Karpas-422 (cell line): ENCODE measurements around the gene GMIP. TPM values are rescaled to one million over a fixed set of nuclear protein-coding genes. Genes with fewer than 3 reads are reported as not detected.
"Not testable (repeated sequence)": the region's sequence is repeated elsewhere in the genome, so short reads cannot be mapped to it uniquely, and the experiment has no call there.

ENCODE experiments used
- DNase-seq: peaks from one replicate; pipeline ENCODE4 v3.0.0-alpha.2; 2015
- H2AFZ ChIP-seq: fragments of 200-600 bp; sonication (generic); 2 replicates; pipeline ENCODE4 v1.6.1; 2014; ENCODE audit warnings: antibody characterized with exemption, low read length, mixed read lengths
- H3K27ac ChIP-seq: fragments of 200-600 bp; sonication (generic); 2 replicates; pipeline ENCODE4 v1.5.1; 2014; ENCODE audit warnings: mild to moderate bottlenecking, low read length, moderate library complexity
- H3K27me3 ChIP-seq: fragments of 200-600 bp; sonication (generic); 2 replicates; pipeline ENCODE4 v1.6.1; 2014; ENCODE audit warnings: low read length, mixed read lengths
- H3K36me3 ChIP-seq: fragments of 200-600 bp; sonication (generic); 2 replicates; pipeline ENCODE4 v1.6.1; 2014; ENCODE audit warnings: low read length, mixed read lengths; ENCODE audit not compliant: insufficient read depth
- H3K4me1 ChIP-seq: fragments of 200-600 bp; sonication (generic); 2 replicates; pipeline ENCODE4 v1.6.1; 2014; ENCODE audit warnings: mild to moderate bottlenecking, low read length, mixed read lengths
- H3K4me2 ChIP-seq: fragments of 200-600 bp; sonication (generic); 2 replicates; pipeline ENCODE4 v1.6.1; 2014; ENCODE audit warnings: low read length, low read depth, mild to moderate bottlenecking; ENCODE audit not compliant: poor library complexity, severe bottlenecking
- H3K4me3 ChIP-seq: fragments of 200-600 bp; sonication (generic); 2 replicates; pipeline ENCODE4 v1.5.1; 2014; ENCODE audit warnings: mild to moderate bottlenecking, antibody characterized with exemption, low read length, mixed read lengths
- H3K79me2 ChIP-seq: fragments of 200-600 bp; sonication (generic); 2 replicates; pipeline ENCODE4 v1.6.1; 2014; ENCODE audit warnings: mild to moderate bottlenecking, low read length, mixed read lengths
- H3K9ac ChIP-seq: fragments of 200-600 bp; sonication (generic); 2 replicates; pipeline ENCODE4 v1.6.0; 2014; ENCODE audit warnings: low read length
- H3K9me2 ChIP-seq: fragments of 200-600 bp; sonication (generic), shearing (Covaris generic); replicated peaks from 2 replicates; pipeline ENCODE4 v1.6.0; 2014; ENCODE audit warnings: mild to moderate bottlenecking, low read length, moderate library complexity; ENCODE audit not compliant: insufficient read depth
- H3K9me3 ChIP-seq: fragments of 300-700, 200-600 bp; sonication (generic); 2 replicates; pipeline ENCODE4 v1.6.1; 2014; ENCODE audit warnings: low read length, mixed read lengths
- H4K20me1 ChIP-seq: fragments of 200-600 bp; sonication (generic); 2 replicates; pipeline ENCODE4 v1.6.1; 2014; ENCODE audit warnings: mild to moderate bottlenecking, antibody characterized with exemption, low read length, low read depth; ENCODE audit not compliant: insufficient read depth
- total RNA-seq: library from RNA; depleted of rRNA; stranded (reverse); fragments of >200 nt; shearing (Covaris generic); gene quantifications from 2 replicates; pipeline ENCODE4 v1.2.3, GENCODE V29; 2014; ENCODE audit warnings: low replicate concordance

The GMIP gene
- total RNA-seq, 1 experiment from 2014 or later: 24.3 TPM

GRCh38 chr19:19598728-19599451 lies 44.6 kb downstream of the GMIP start:
- not testable (repeated sequence) for H3K9me3 ChIP-seq, H3K27ac ChIP-seq, H3K9ac ChIP-seq, H3K36me3 ChIP-seq, H3K4me1 ChIP-seq, H3K4me3 ChIP-seq, H3K9me2 ChIP-seq, H2AFZ ChIP-seq, DNase-seq, H3K4me2 ChIP-seq, H3K79me2 ChIP-seq, H4K20me1 ChIP-seq, H3K27me3 ChIP-seq

- Histone ChIP-seq H3K9me3 (no peaks in the 10 kb centered on the region), H3K9ac (no peak overlapping the region), H3K27me3 (no peaks in the 10 kb centered on the region; the same call in 1 of the 2 replicates), H3K79me2 (no peaks in the 10 kb centered on the region), H2AFZ (peak overlapping the region; percentile 37; the same call in 1 of the 2 replicates), H3K9me2 (no peaks in the 10 kb centered on the region), H4K20me1 (no peaks in the 10 kb centered on the region), H3K36me3 (no peaks in the 10 kb centered on the region), H3K27ac (no peak overlapping the region), H3K4me1 (peaks cover 5% of the 10 kb centered on the region; the same call in 1 of the 2 replicates), H3K4me2 (peak overlapping the region; percentile 20), H3K4me3 (no peak overlapping the region)
- DNase-seq: no peak
Observed at GRCh38 chr19:19597809-19598306, 45.6 kb downstream of the GMIP start.

- Histone ChIP-seq H3K79me2 (no peaks in the 10 kb centered on the region), H3K4me1 (peaks cover 9% of the 10 kb centered on the region), H3K36me3 (no peaks in the 10 kb centered on the region), H3K27ac (no peak overlapping the region), H3K4me3 (no peak overlapping the region), H4K20me1 (no peaks in the 10 kb centered on the region), H3K9me3 (no peaks in the 10 kb centered on the region), H3K9me2 (no peaks in the 10 kb centered on the region), H3K4me2 (no peak overlapping the region), H2AFZ (no peak overlapping the region), H3K9ac (no peak overlapping the region), H3K27me3 (no peaks in the 10 kb centered on the region; the same call in 1 of the 2 replicates)
- no peak for DNase-seq
Observed at GRCh38 chr19:19595171-19595701, 48.2 kb downstream of the GMIP start.

DNA sequence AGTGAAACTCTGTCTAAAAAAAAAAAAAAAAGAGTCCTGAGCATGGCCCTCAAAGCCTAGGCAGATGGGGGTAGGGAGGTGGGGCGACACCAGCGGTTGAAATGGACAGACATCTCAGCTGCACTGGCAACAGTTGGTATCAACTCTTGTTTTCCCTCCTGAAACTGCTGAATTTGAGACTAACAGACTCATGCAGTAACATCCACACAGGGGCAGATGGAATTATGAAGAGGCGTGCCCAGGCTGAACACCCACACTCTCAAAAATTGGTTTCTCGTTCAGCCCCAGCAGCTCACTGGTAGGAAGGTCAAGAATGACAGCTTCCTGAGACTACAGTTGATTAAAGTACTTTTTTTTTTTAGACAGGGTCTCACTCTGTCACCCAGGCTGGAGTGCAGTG lies 49.1 kb downstream of the GMIP start:
- no peaks in the 10 kb centered on the region for H3K9me3 ChIP-seq
- H3K9me2 ChIP-seq: no peaks in the 10 kb centered on the region
- peaks cover 9% of the 10 kb centered on the region for H3K4me1 ChIP-seq
- H3K9ac ChIP-seq: no peak overlapping the region
- no peaks in the 10 kb centered on the region for H4K20me1 ChIP-seq
- no peak overlapping the region for H3K4me3 ChIP-seq
- no peak for DNase-seq
- no peak overlapping the region for H3K4me2 ChIP-seq
- no peaks in the 10 kb centered on the region for H3K36me3 ChIP-seq
- H3K27me3 ChIP-seq: no peaks in the 10 kb centered on the region; the same call in 1 of the 2 replicates
- no peaks in the 10 kb centered on the region for H3K79me2 ChIP-seq
- H2AFZ ChIP-seq: no peak overlapping the region
- H3K27ac ChIP-seq: no peak overlapping the region

GRCh38 chr19:19592690-19593089 lies 50.8 kb downstream of the GMIP start:
- H2AFZ ChIP-seq: no peak overlapping the region
- no peaks in the 10 kb centered on the region for H3K79me2 ChIP-seq
- no peak overlapping the region for H3K4me3 ChIP-seq
- H3K9me2 ChIP-seq: no peaks in the 10 kb centered on the region
- H3K9ac ChIP-seq: no peak overlapping the region
- H3K9me3 ChIP-seq: no peaks in the 10 kb centered on the region
- no peaks in the 10 kb centered on the region for H3K36me3 ChIP-seq
- no peak for DNase-seq
- H4K20me1 ChIP-seq: no peaks in the 10 kb centered on the region
- H3K4me1 ChIP-seq: peaks cover 6% of the 10 kb centered on the region
- H3K27ac ChIP-seq: no peak overlapping the region
- no peaks in the 10 kb centered on the region; the same call in 1 of the 2 replicates for H3K27me3 ChIP-seq
- no peak overlapping the region for H3K4me2 ChIP-seq

DNA sequence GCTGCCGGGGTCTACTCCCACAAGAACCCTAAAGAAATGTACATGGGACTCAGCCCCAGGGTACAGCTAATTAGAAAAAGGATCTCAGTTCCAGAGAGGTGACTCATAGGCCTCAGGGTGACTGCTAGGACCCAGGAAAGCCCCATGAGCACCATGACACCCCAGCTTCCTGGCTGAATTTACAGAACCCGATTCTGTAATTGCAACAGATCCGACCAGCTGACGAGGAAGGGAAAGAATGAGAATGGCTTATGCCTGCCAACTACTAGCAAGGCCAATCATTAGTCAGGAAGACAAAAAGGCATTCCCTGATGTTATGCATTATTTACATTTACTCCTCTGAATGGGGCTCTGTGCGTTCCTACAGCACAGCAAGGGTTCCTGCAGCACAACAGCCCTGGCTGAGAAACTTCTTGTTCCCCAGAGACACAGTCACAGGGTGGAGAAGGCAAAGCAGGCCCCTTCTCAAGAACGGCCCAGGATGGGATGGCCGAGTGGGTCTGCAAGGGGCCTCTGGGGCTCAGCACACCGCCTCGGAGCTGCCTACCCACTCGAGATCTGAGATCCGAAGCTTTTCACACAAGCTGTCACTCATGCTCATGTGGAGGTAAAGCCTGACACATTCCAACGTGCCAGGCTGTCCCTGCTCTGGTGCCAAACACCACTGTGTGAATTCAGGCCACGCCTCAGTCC lies 52.2 kb downstream of the GMIP start:
- no peaks in the 10 kb centered on the region for H3K36me3 ChIP-seq
- H3K4me1 ChIP-seq: peaks cover 3% of the 10 kb centered on the region; the same call in 1 of the 2 replicates
- H4K20me1 ChIP-seq: no peaks in the 10 kb centered on the region
- no peak overlapping the region for H2AFZ ChIP-seq
- H3K9me3 ChIP-seq: no peaks in the 10 kb centered on the region
- H3K27me3 ChIP-seq: no peaks in the 10 kb centered on the region
- H3K9me2 ChIP-seq: no peaks in the 10 kb centered on the region
- H3K9ac ChIP-seq: no peak overlapping the region
- H3K4me2 ChIP-seq: no peak overlapping the region
- H3K4me3 ChIP-seq: no peak overlapping the region
- no peak overlapping the region for H3K27ac ChIP-seq
- H3K79me2 ChIP-seq: no peaks in the 10 kb centered on the region
- no peak for DNase-seq

DNA sequence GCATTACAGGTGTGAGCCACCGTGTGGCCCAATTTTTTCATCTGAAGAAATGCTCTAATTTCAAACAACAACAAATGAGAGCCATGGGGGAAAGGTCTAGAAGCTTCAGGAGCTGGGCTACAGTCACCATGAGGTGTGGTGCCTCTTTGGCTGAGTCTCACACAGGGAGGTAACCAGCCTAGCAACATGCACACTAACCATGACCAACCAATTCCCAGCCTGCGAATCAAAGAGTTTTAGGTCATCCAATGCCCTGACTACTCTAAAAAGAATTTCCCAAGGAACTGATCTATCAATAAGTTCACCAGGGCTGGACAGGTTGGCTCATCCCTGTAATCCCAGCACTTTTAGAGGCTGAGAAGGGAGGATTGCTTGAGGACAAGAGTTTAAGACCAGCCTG lies 54.9 kb downstream of the GMIP start:
- H3K79me2 ChIP-seq: no peaks in the 10 kb centered on the region
- H3K36me3 ChIP-seq: no peaks in the 10 kb centered on the region
- H3K4me1 ChIP-seq: peaks cover 3% of the 10 kb centered on the region; the same call in 1 of the 2 replicates
- H3K27ac ChIP-seq: no peak overlapping the region
- H3K4me3 ChIP-seq: no peak overlapping the region
- DNase-seq: no peak
- H3K27me3 ChIP-seq: no peaks in the 10 kb centered on the region
- no peaks in the 10 kb centered on the region for H3K9me3 ChIP-seq
- no peak overlapping the region for H3K9ac ChIP-seq
- no peak overlapping the region for H2AFZ ChIP-seq
- H3K9me2 ChIP-seq: no peaks in the 10 kb centered on the region
- no peaks in the 10 kb centered on the region for H4K20me1 ChIP-seq
- H3K4me2 ChIP-seq: no peak overlapping the region

DNA sequence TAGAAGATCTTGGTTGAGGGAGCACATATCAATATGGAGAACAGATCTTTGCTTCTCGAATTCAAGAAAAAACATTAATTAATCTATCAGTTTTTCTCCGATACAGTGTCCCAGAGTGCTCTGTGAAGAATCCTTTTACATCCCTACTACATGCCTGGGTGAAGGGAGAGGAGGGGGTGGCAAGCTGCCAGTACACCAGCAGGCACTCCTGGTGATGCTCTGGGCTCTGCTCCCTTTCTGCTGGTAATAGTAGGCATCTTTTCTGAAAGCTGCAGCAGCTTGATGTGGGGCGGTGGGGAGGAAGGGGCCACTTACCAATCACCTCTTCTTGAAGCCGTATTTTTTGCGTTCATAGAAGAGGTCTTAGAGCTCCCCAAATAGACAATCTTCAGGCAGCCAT lies 55.7 kb downstream of the GMIP start:
- no peaks in the 10 kb centered on the region for H3K27me3 ChIP-seq
- no peaks in the 10 kb centered on the region for H3K36me3 ChIP-seq
- peaks cover 3% of the 10 kb centered on the region; the same call in 1 of the 2 replicates for H3K4me1 ChIP-seq
- no peak overlapping the region for H3K4me3 ChIP-seq
- H4K20me1 ChIP-seq: no peaks in the 10 kb centered on the region
- H3K9me2 ChIP-seq: no peaks in the 10 kb centered on the region
- no peak for DNase-seq
- H3K9ac ChIP-seq: no peak overlapping the region
- H3K9me3 ChIP-seq: no peaks in the 10 kb centered on the region
- H3K4me2 ChIP-seq: no peak overlapping the region
- H2AFZ ChIP-seq: no peak overlapping the region
- no peaks in the 10 kb centered on the region for H3K79me2 ChIP-seq
- no peak overlapping the region for H3K27ac ChIP-seq
